ENCODE results near the gene TFDP1. TPM values are rescaled to one million over a fixed set of nuclear protein-coding genes. Genes with fewer than 3 reads are reported as not detected.

The TFDP1 gene
- total and polyA plus RNA-seq, 4 donors, result 17.4 to 36.6 (median 33.1) TPM

DNA sequence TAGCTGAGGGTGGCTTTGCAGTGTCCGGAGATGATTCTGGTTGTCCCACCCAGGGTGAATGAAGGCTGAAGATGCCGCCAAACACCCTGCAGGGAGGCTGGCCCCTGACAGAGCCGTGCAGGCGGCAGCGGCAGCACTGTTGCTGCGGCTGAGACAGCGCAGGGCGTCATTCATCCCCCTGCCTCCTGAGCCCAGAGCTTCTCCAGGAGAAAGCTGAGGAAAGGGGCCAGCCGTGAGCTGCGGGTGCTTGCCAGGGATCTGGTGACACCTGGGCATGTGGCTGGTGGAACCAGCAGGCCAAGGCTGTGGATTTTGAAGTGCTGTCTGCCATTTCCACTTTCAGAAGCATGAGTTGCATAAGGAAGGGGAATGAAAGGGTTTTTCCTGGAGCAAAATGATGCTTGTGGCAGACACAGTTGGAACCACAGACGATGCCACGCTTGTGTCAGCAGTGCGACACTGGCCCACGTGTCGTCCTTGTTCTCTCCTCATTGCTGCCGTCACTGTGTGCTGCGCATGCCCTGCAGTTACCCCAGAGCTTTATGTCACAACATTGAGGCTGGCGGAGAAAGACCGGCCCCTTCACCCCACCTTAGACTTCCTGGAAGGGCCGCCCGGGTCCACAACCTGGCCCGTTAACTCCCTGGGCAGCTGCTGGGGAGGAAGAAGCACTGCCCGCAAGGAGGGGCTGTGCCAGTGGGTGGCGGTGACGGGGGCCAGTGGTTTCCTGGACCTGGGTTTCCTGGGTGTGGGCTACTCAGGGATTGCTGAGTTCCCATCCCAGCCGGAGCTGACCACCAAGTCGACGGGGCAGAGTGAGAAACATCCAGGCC is 22.7 kb downstream of the TFDP1 start:
- Histone ChIP-seq H3K9me3 (ENCODE audit: control insufficient read depth, low read length) (no peaks in the 10 kb centered on the region), H3K27me3 (ENCODE audit: control insufficient read depth in 1 of 2, insufficient read depth in 2 of 2, low read length in 1 of 2) (no peaks in the 10 kb centered on the region), H3K4me3 (ENCODE audit: low read length in 2 of 2) (no peak overlapping the region), H3K36me3 (ENCODE audit: control insufficient read depth in 1 of 2, insufficient read depth in 2 of 2, low read length in 1 of 2) (no peaks in the 10 kb centered on the region), H3K4me1 (ENCODE audit: control insufficient read depth in 1 of 2, insufficient read depth in 2 of 2, low read length in 2 of 2) (no peaks in the 10 kb centered on the region), H3K27ac (ENCODE audit: low read depth in 1 of 2, low read length in 2 of 2) (no peak overlapping the region)
- 90 to 91% methylated on average over 28 of the region's 28 CpGs for WGBS, 2 donors
- ATAC-seq (ENCODE audit: low FRiP score), result peak; percentile 58
- peak in 1 of 2 donors; percentile 76 for DNase-seq
- intact Hi-C loops (cut with DNase I), result no loop called here

DNA sequence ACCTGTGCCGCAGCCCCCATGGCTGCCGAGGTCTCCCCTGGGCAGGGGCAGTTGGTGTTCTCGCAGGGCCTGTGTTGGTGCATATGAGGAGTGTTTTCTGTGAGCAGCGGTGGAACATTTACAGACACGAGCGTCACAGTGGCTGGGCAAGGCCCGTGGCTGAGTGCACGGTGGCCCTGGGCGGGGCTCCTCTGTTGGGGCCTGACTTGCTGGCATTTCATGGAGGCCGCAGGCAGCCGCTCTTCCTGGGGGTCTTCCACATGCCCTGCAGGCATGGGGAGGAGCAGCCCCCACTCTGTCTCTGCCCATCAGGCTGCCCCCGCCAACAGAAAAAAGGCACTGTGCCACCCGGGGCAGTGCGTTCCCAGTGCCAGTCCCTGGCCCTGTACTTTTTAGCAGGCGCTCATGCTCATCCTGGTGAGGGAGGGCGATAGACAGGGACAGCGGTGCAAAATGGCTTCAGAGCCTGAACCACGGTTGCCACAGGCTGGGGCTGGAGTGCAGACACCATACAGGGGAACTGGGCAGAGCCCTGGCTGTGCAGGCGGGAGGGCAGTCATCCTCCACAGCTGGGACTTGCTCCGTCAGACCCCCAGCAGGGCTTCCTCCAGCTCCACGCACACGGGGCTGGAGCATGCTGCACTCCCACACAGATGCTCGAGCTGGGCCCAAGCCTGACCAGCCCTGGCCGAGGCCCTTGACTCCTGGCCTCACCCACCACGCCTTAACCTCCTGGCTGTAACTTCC is 23.5 kb downstream of the TFDP1 start:
- intact Hi-C loops (cut with DNase I), result no loop called here
- WGBS, 2 donors, result 87 to 89% methylated on average over 25 of the region's 25 CpGs
- Histone ChIP-seq H3K4me3 (ENCODE audit: low read length in 2 of 2) (no peak overlapping the region), H3K9me3 (ENCODE audit: control insufficient read depth, low read length) (no peaks in the 10 kb centered on the region), H3K27me3 (ENCODE audit: control insufficient read depth in 1 of 2, insufficient read depth in 2 of 2, low read length in 1 of 2) (no peaks in the 10 kb centered on the region), H3K4me1 (ENCODE audit: control insufficient read depth in 1 of 2, insufficient read depth in 2 of 2, low read length in 2 of 2) (no peaks in the 10 kb centered on the region), H3K36me3 (ENCODE audit: control insufficient read depth in 1 of 2, insufficient read depth in 2 of 2, low read length in 1 of 2) (no peaks in the 10 kb centered on the region), H3K27ac (ENCODE audit: low read depth in 1 of 2, low read length in 2 of 2) (no peak overlapping the region)
- no peak for DNase-seq
- ATAC-seq (ENCODE audit: low FRiP score), result no peak

DNA sequence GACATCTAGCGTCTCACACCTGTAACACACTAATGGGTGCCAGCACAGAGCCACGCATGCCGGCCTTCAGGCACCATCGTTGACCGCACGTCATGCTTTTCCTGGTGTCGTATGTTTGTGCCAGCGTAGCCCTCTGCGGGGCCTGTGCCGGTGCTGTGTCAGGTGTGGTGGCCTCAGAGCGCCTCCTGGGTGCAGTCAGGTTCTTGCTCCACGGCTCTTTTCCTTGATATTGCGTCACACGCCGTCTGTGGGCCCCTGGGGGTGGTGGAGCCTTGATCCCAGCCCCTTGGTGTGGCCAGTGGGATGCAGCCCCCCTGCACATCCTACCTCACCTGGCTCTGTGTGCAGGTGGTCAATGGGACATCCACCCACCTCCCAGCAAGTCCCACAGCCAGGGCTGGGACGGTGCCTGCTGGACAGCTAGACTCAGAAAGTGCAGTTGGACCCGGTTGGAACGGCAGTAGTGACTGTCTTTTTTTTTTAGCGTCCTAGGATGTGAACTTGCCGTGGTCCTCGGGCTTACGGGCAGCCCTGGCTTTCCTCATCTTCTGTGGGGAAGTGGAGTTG is 24.5 kb downstream of the TFDP1 start:
- no peaks in the 10 kb centered on the region for H3K36me3 ChIP-seq (ENCODE audit: control insufficient read depth in 1 of 2, insufficient read depth in 2 of 2, low read length in 1 of 2)
- no peaks in the 10 kb centered on the region for H3K27me3 ChIP-seq (ENCODE audit: control insufficient read depth in 1 of 2, insufficient read depth in 2 of 2, low read length in 1 of 2)
- ATAC-seq (ENCODE audit: low FRiP score), result no peak
- no peaks in the 10 kb centered on the region for H3K9me3 ChIP-seq (ENCODE audit: control insufficient read depth, low read length)
- no peaks in the 10 kb centered on the region for H3K4me1 ChIP-seq (ENCODE audit: control insufficient read depth in 1 of 2, insufficient read depth in 2 of 2, low read length in 2 of 2)
- H3K27ac ChIP-seq (ENCODE audit: low read depth in 1 of 2, low read length in 2 of 2), result no peak overlapping the region
- WGBS, 2 donors, result 92 to 94% methylated on average over 22 of the region's 22 CpGs
- no peak for DNase-seq
- no peak overlapping the region for H3K4me3 ChIP-seq (ENCODE audit: low read length in 2 of 2)
- intact Hi-C loops (cut with DNase I), result no loop called here

DNA sequence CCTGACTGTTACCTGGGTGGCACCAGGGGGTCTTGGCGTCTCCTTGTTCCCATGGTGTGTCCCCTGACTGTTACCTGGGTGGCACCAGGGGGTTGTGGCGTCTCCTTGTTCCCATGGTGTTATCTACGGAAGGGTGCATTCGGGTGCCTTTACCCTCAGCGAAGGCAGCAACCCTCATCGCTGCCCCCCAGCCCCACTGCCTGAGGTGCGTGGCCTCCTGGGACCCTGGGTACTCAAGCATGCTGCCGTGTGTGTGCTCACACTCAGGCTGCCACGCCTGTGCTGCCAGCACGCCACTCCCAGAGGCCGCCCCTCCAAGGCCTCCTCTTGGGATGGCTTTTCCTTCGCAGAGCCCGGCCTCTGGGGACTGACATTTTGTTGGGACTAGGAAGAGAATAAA is 25.1 kb downstream of the TFDP1 start:
- no peak for ATAC-seq (ENCODE audit: low FRiP score)
- Histone ChIP-seq H3K27me3 (ENCODE audit: control insufficient read depth in 1 of 2, insufficient read depth in 2 of 2, low read length in 1 of 2) (no peaks in the 10 kb centered on the region), H3K36me3 (ENCODE audit: control insufficient read depth in 1 of 2, insufficient read depth in 2 of 2, low read length in 1 of 2) (no peaks in the 10 kb centered on the region), H3K27ac (ENCODE audit: low read depth in 1 of 2, low read length in 2 of 2) (no peak overlapping the region), H3K4me3 (ENCODE audit: low read length in 2 of 2) (no peak overlapping the region), H3K4me1 (ENCODE audit: control insufficient read depth in 1 of 2, insufficient read depth in 2 of 2, low read length in 2 of 2) (no peaks in the 10 kb centered on the region), H3K9me3 (ENCODE audit: control insufficient read depth, low read length) (no peaks in the 10 kb centered on the region)
- intact Hi-C loops (cut with DNase I), result no loop called here
- DNase-seq, result no peak
- 92 to 93% methylated on average over 13 of the region's 13 CpGs for WGBS, 2 donors

DNA sequence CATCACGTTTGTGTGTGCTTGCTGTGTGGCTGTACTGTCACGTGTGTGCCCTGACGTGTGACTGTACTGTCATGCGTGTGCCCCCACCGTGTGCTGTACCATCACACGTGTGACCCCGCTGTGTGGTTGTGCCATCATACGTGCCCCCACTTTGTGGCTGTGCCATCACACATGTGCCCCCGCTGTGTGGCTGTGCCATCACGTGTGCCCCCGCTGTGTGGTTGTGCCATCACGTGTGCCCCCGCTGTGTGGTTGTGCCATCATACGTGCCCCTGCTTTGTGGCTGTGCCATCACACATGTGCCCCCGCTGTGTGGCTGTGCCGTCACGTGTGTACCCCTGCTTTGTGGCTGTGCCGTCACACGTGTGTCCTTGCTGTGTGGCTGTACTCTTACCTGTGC is 25.7 kb downstream of the TFDP1 start:
- no peaks in the 10 kb centered on the region for H3K4me1 ChIP-seq (ENCODE audit: control insufficient read depth in 1 of 2, insufficient read depth in 2 of 2, low read length in 2 of 2)
- H3K9me3 ChIP-seq (ENCODE audit: control insufficient read depth, low read length), result no peaks in the 10 kb centered on the region
- no peaks in the 10 kb centered on the region for H3K36me3 ChIP-seq (ENCODE audit: control insufficient read depth in 1 of 2, insufficient read depth in 2 of 2, low read length in 1 of 2)
- ATAC-seq (ENCODE audit: low FRiP score) (no peak), DNase-seq (no peak)
- no peaks in the 10 kb centered on the region for H3K27me3 ChIP-seq (ENCODE audit: control insufficient read depth in 1 of 2, insufficient read depth in 2 of 2, low read length in 1 of 2)
- no peak overlapping the region for H3K4me3 ChIP-seq (ENCODE audit: low read length in 2 of 2)
- H3K27ac ChIP-seq (ENCODE audit: low read depth in 1 of 2, low read length in 2 of 2), result no peak overlapping the region
- intact Hi-C loops (cut with DNase I), result no loop called here
- 95% methylated on average over 19 of the region's 19 CpGs for WGBS, 2 donors

DNA sequence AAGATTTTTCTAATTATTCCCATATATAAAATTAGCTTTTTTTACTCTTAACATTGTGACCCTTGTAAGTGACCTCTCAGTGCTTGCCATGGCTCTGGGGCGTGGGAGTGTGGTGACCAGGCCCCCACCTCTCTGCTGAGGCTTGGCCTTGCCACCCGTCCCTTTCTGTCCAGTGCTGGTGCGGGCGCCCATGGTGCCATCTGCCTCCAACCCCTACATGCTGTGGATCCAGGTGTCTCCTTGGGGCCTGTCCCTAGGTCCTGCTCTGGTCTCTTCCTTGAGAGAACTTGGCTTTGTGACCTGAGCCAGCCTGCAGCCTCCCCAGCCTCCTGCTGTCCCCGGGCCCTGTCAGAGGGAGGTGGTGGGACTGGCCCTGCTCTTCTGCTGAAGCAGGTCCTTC is 27.4 kb downstream of the TFDP1 start:
- Histone ChIP-seq H3K27ac (ENCODE audit: low read depth in 1 of 2, low read length in 2 of 2) (no peak overlapping the region), H3K9me3 (ENCODE audit: control insufficient read depth, low read length) (no peaks in the 10 kb centered on the region), H3K36me3 (ENCODE audit: control insufficient read depth in 1 of 2, insufficient read depth in 2 of 2, low read length in 1 of 2) (no peaks in the 10 kb centered on the region), H3K4me3 (ENCODE audit: low read length in 2 of 2) (no peak overlapping the region), H3K4me1 (ENCODE audit: control insufficient read depth in 1 of 2, insufficient read depth in 2 of 2, low read length in 2 of 2) (no peaks in the 10 kb centered on the region), H3K27me3 (ENCODE audit: control insufficient read depth in 1 of 2, insufficient read depth in 2 of 2, low read length in 1 of 2) (no peaks in the 10 kb centered on the region)
- 95 to 96% methylated on average over 5 of the region's 5 CpGs for WGBS, 2 donors
- ATAC-seq (ENCODE audit: low FRiP score), result no peak
- intact Hi-C loops (cut with DNase I), result no loop called here
- DNase-seq, result peak in 1 of 2 donors; percentile 67

DNA sequence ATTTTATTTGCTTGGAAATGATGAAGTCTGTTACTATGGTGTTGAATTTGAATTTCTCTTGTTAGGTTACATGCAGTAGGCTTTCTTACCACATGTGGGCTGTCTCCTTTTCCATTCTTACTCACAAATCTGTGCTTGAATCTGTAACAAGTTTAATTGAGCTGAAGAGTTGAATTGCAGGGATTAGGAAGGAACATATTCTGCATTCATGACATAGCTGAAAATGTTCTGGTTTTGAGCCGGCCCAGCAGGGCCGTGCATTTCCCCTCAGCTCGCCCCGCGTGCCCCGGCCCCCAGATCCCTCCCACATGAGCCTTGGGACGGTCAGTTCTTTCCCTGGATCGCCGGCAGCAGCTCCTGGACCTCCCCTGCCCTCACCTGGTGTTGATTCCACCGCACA is 28.1 kb downstream of the TFDP1 start:
- 90 to 91% methylated on average over 10 of the region's 10 CpGs for WGBS, 2 donors
- intact Hi-C loops (cut with DNase I), result no loop called here
- Histone ChIP-seq H3K36me3 (ENCODE audit: control insufficient read depth in 1 of 2, insufficient read depth in 2 of 2, low read length in 1 of 2) (no peaks in the 10 kb centered on the region), H3K9me3 (ENCODE audit: control insufficient read depth, low read length) (no peaks in the 10 kb centered on the region), H3K4me1 (ENCODE audit: control insufficient read depth in 1 of 2, insufficient read depth in 2 of 2, low read length in 2 of 2) (no peaks in the 10 kb centered on the region), H3K27me3 (ENCODE audit: control insufficient read depth in 1 of 2, insufficient read depth in 2 of 2, low read length in 1 of 2) (no peaks in the 10 kb centered on the region), H3K27ac (ENCODE audit: low read depth in 1 of 2, low read length in 2 of 2) (no peak overlapping the region), H3K4me3 (ENCODE audit: low read length in 2 of 2) (no peak overlapping the region)
- DNase-seq, result no peak
- ATAC-seq (ENCODE audit: low FRiP score), result no peak

DNA sequence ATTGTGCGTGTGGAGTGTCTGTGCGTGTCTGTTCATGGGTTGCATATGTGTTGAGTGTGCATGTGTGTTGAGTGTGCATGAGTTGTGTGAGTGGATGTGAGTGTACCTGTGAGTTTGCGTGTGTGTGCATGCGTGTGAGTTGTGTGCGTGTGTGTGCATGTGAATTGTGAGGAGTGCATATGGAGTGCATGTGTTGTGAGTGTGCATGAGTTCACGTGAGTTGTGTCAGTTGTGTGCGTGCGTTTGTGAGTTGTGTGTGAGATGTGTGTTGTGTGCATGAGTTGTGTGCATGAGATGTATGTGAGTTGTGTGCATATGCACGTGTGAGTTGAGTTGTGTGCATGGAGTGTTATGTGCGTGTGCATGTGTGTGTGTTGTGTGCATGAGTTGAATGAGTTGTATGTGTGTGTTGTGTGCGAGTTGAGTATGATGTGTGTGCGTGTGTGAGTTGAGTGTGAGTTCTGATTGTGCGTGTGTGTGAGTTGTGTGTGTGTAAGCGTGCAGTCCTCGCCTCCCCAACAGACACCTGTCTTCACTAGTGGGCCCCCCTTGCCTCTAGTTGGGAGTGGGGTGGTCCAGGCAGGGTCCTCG is 29.3 kb downstream of the TFDP1 start:
- H3K27ac ChIP-seq (ENCODE audit: low read depth in 1 of 2, low read length in 2 of 2), result no peak overlapping the region
- intact Hi-C loops (cut with DNase I), result no loop called here
- no peak overlapping the region for H3K4me3 ChIP-seq (ENCODE audit: low read length in 2 of 2)
- H3K36me3 ChIP-seq (ENCODE audit: control insufficient read depth in 1 of 2, insufficient read depth in 2 of 2, low read length in 1 of 2), result no peaks in the 10 kb centered on the region
- ATAC-seq (ENCODE audit: low FRiP score), result no peak
- WGBS, 2 donors, result 96 to 98% methylated on average over 16 of the region's 16 CpGs
- no peaks in the 10 kb centered on the region for H3K27me3 ChIP-seq (ENCODE audit: control insufficient read depth in 1 of 2, insufficient read depth in 2 of 2, low read length in 1 of 2)
- no peaks in the 10 kb centered on the region for H3K4me1 ChIP-seq (ENCODE audit: control insufficient read depth in 1 of 2, insufficient read depth in 2 of 2, low read length in 2 of 2)
- no peaks in the 10 kb centered on the region for H3K9me3 ChIP-seq (ENCODE audit: control insufficient read depth, low read length)
- no peak for DNase-seq
